BLaER1 (cell line): ENCODE results near the gene ADRB2.

Experiments
- H3K27ac ChIP-seq: shearing (Covaris generic); formaldehyde crosslinking; 2 replicates; pipeline ENCODE4 v1.8.1; 2022
- H3K27me3 ChIP-seq: shearing (Covaris generic); formaldehyde crosslinking; 2 replicates; pipeline ENCODE4 v1.8.1; 2022
- H3K36me3 ChIP-seq: shearing (Covaris generic); formaldehyde crosslinking; 2 replicates; pipeline ENCODE4 v1.8.1; 2022
- H3K4me1 ChIP-seq: shearing (Covaris generic); formaldehyde crosslinking; 2 replicates; pipeline ENCODE4 v1.8.1; 2022
- H3K4me2 ChIP-seq: shearing (Covaris generic); formaldehyde crosslinking; 2 replicates; pipeline ENCODE4 v1.8.1; 2022
- H3K4me3 ChIP-seq: shearing (Covaris generic); formaldehyde crosslinking; 2 replicates; pipeline ENCODE4 v1.8.1; 2022
- H3K9ac ChIP-seq: shearing (Covaris generic); formaldehyde crosslinking; 2 replicates; pipeline ENCODE4 v1.8.1; 2022
- H3K9me3 ChIP-seq: shearing (Covaris generic); formaldehyde crosslinking; 2 replicates; pipeline ENCODE4 v1.8.1; 2022
- H4K20me1 ChIP-seq: shearing (Covaris generic); formaldehyde crosslinking; 2 replicates; pipeline ENCODE4 v1.8.1; 2022
- Cebpa-rat ChIP-seq: shearing (Covaris generic); IDR thresholded peaks from 2 replicates; pipeline ENCODE4 v1.8.1; 2022

Gene ADRB2

GRCh38 chr5:148829248-148829594 is 2.8 kb downstream of the ADRB2 start:
- no peak for TF ChIP-seq Cebpa-rat
- Histone ChIP-seq H3K9me3 (no peaks in the 10 kb centered on the region), H3K36me3 (no peaks in the 10 kb centered on the region), H3K4me2 (peak overlapping the region; percentile 94), H4K20me1 (no peaks in the 10 kb centered on the region), H3K4me3 (peak overlapping the region; percentile 73), H3K27me3 (no peaks in the 10 kb centered on the region), H3K9ac (peak overlapping the region; percentile 34; the same call in 1 of the 2 replicates), H3K4me1 (peaks cover 94% of the 10 kb centered on the region), H3K27ac (peak overlapping the region; percentile 60; the same call in 1 of the 2 replicates)

DNA sequence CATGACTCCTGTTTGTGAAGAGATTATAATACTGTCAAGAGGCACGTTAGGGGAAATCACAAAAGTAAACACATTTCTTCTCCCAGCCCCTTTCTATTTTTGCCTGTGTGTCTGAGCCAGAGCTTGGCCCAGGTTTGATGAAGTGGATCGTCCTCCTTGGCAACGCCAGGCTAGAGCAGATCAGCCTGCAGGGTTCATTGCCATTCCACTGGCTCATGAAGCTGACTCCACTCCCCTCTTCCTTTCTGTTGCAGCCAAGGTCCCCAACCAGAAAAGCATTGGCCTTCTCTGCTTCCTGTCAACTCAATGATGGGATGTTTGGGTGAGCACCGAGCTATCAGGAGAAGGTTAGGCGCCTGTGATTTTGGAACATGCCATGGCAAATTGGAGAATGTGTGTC is 3.3 kb downstream of the ADRB2 start:
- peak overlapping the region; percentile 73 for H3K4me3 ChIP-seq
- no peaks in the 10 kb centered on the region for H4K20me1 ChIP-seq
- peak overlapping the region; percentile 60; the same call in 1 of the 2 replicates for H3K27ac ChIP-seq
- no peaks in the 10 kb centered on the region for H3K9me3 ChIP-seq
- H3K9ac ChIP-seq: peak overlapping the region; percentile 34; the same call in 1 of the 2 replicates
- TF ChIP-seq Cebpa-rat: no peak
- peaks cover 94% of the 10 kb centered on the region for H3K4me1 ChIP-seq
- H3K27me3 ChIP-seq: no peaks in the 10 kb centered on the region
- peak overlapping the region; percentile 94 for H3K4me2 ChIP-seq
- H3K36me3 ChIP-seq: no peaks in the 10 kb centered on the region

DNA sequence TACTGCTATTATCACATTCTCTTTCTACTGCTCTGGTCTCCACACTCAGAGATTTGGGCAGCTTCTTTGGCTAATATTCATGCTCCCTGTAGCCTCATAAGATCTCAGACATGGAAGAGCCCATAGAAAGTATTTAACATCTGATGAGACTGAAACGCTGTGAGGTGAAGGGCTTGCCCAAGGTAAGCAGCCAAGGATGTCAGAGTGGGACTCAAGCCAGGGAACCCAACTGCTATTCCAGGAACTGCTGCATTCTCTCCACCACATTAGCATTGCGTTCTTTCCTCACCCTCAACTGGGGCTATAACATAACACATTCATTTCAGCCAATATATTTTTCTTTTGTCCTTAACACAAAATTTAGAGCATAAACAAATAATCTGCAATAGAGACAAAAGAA is 3.8 kb downstream of the ADRB2 start:
- peak overlapping the region; percentile 94 for H3K4me2 ChIP-seq

GRCh38 chr5:148831590-148832565 is 5.5 kb downstream of the ADRB2 start:
- Histone ChIP-seq H3K27ac (peak overlapping the region; percentile 75), H3K36me3 (no peaks in the 10 kb centered on the region), H3K27me3 (no peaks in the 10 kb centered on the region), H4K20me1 (no peaks in the 10 kb centered on the region), H3K9ac (peak overlapping the region; percentile 54), H3K4me1 (peaks cover 98% of the 10 kb centered on the region), H3K4me2 (peak overlapping the region; percentile 94), H3K4me3 (no peak overlapping the region), H3K9me3 (no peaks in the 10 kb centered on the region)
- TF ChIP-seq Cebpa-rat: no peak

More for the DNA sequence above, 3.8 kb downstream of the ADRB2 start:
- Histone ChIP-seq H3K4me3 (peak overlapping the region; percentile 73), H3K27me3 (no peaks in the 10 kb centered on the region), H3K4me1 (peaks cover 94% of the 10 kb centered on the region), H3K27ac (0 out of 2 replicates have a peak overlapping the region, but pooled peaks have one; percentile 60), H3K9me3 (no peaks in the 10 kb centered on the region), H4K20me1 (no peaks in the 10 kb centered on the region), H3K36me3 (no peaks in the 10 kb centered on the region), H3K9ac (peak overlapping the region; percentile 34; the same call in 1 of the 2 replicates)
- TF ChIP-seq Cebpa-rat: no peak

DNA sequence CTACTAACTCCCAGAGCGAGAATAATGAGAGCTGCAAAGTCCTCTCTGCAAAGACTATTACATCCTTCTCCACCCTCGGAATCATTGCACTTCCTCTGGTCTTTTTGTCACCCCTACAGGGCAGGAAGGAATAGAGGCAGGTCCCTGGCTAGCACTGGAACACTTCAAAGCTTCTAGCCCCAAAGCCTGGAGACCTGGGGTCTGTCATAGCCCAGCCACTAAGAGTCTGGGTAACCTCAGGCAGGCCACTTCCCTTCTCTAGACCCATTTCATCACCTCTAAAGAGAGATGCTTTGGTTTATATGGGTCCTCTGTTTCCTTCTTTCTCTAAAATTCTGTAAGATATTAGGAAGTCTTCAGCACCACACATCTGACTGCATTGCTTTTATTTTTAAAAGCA is 6.7 kb downstream of the ADRB2 start:
- Histone ChIP-seq H3K27me3 (no peaks in the 10 kb centered on the region), H3K4me1 (peaks cover 98% of the 10 kb centered on the region), H4K20me1 (no peaks in the 10 kb centered on the region), H3K9ac (0 out of 2 replicates have a peak overlapping the region, but pooled peaks have one; percentile 54), H3K4me3 (no peak overlapping the region), H3K9me3 (no peaks in the 10 kb centered on the region), H3K4me2 (peak overlapping the region; percentile 94), H3K27ac (peak overlapping the region; percentile 75), H3K36me3 (no peaks in the 10 kb centered on the region)
- TF ChIP-seq Cebpa-rat: no peak

DNA sequence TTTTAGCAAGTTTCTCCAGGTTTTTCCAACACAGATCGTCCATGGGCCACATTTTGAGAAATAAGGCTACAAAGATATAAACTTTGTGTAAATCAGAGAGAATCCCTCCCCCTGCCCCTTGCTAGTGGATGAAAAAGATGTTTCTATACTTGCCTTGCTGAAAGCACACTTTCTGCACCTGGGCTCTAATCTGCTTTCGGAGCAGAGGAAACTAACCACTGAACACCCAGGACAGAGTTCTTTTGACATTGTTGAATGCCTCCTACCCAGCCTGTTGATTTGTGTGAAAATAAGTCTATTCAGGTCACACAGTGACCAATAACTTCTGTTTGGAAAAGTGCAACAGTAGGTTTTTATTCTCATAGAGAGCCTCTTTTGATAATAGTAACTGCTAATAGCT is 7.5 kb downstream of the ADRB2 start:
- H3K4me2 ChIP-seq: peak overlapping the region; percentile 36; the same call in 1 of the 2 replicates
- H3K36me3 ChIP-seq: no peaks in the 10 kb centered on the region
- H3K9ac ChIP-seq: no peak overlapping the region
- H3K27ac ChIP-seq: no peak overlapping the region
- H3K27me3 ChIP-seq: no peaks in the 10 kb centered on the region
- H4K20me1 ChIP-seq: no peaks in the 10 kb centered on the region
- no peak for TF ChIP-seq Cebpa-rat
- H3K9me3 ChIP-seq: no peaks in the 10 kb centered on the region
- H3K4me3 ChIP-seq: no peak overlapping the region
- H3K4me1 ChIP-seq: peaks cover 95% of the 10 kb centered on the region

GRCh38 chr5:148834689-148835088 is 8.3 kb downstream of the ADRB2 start:
- H3K4me1 ChIP-seq: peaks cover 89% of the 10 kb centered on the region
- no peaks in the 10 kb centered on the region for H3K36me3 ChIP-seq
- H3K27me3 ChIP-seq: no peaks in the 10 kb centered on the region
- no peak for TF ChIP-seq Cebpa-rat
- H3K9ac ChIP-seq: no peak overlapping the region
- H3K4me2 ChIP-seq: peak overlapping the region; percentile 24; the same call in 1 of the 2 replicates
- H3K27ac ChIP-seq: no peak overlapping the region
- H3K9me3 ChIP-seq: no peaks in the 10 kb centered on the region
- no peak overlapping the region for H3K4me3 ChIP-seq
- H4K20me1 ChIP-seq: no peaks in the 10 kb centered on the region

DNA sequence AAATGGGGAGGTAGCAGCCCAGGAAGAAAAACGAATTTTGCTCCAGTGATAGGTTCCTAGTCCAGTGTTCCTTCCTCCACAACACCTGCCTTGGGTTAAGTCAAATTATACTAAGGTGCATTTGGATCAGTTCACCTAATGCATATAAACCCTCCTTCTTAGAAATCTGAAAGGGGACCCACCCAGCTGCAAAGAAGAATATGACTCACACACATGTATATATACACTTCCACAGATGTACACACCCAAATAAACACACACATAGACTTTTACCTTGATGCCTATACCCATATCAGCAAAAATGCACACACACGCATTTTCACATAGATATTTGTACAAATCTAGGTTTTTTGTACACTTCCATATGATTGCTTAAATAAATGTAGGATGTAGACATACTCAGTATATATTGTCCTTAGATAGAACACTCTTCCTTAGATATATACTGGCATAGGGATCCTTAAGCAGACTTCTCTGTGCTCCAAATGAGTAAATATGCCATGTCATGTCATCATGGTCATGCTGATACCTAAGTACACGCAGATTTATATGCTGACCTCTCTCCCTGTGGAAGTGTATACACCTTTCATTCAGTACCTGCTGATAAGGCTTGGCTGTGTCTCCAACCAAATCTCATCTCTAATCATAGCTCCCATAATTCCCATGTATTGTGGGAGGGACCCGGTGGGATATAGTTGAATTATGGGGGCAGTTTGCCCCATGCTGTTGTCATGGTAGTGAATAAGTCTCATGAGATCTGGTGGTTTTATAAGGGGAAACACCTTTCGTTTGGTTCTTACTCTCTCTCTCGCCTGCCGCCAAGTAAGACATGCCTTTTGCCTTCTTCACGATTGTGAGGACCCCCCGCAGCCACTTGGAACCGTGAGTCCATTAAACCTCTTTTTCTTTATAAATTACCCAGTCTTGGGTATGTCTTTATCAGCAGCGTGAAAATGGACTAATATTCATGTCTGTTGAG is 10.2 kb downstream of the ADRB2 start:
- no peak for TF ChIP-seq Cebpa-rat
- Histone ChIP-seq H3K4me3 (no peak overlapping the region), H4K20me1 (no peaks in the 10 kb centered on the region), H3K36me3 (no peaks in the 10 kb centered on the region), H3K4me2 (peak overlapping the region; percentile 70), H3K27ac (no peak overlapping the region), H3K4me1 (peaks cover 77% of the 10 kb centered on the region), H3K9ac (no peak overlapping the region), H3K27me3 (no peaks in the 10 kb centered on the region), H3K9me3 (no peaks in the 10 kb centered on the region)

- Histone ChIP-seq H3K27ac (no peak overlapping the region), H3K9me3 (no peaks in the 10 kb centered on the region), H3K4me1 (peaks cover 69% of the 10 kb centered on the region), H3K4me2 (peak overlapping the region; percentile 70), H3K27me3 (no peaks in the 10 kb centered on the region), H3K36me3 (no peaks in the 10 kb centered on the region), H4K20me1 (no peaks in the 10 kb centered on the region), H3K4me3 (no peak overlapping the region), H3K9ac (no peak overlapping the region)
- no peak for TF ChIP-seq Cebpa-rat
These were observed 11.0 kb downstream of the ADRB2 start for GRCh38 chr5:148837383-148837782.
